Stimulated activated memory B cell treated with anti-CD40 and anti-IgM and Interleukin-4, amounts not matched to agents 10 μg/mL and 1 μg/mL and 100 μg/mL, for 72 hours (primary cell): Measurements from ENCODE around the gene SLC25A12.

Source experiments
- ATAC-seq: fragments of 150-1000 bp; cut with Tn5 transposase; 2 replicates; pipeline ENCODE4 v1.10.0; 2021
- H3K27ac Mint-ChIP-seq: one replicate; pipeline ENCODE4 v1.8.0; 2022; ENCODE audit warnings: mild to moderate bottlenecking, mixed read lengths
- H3K27me3 Mint-ChIP-seq: one replicate; pipeline ENCODE4 v1.8.0; 2022; ENCODE audit warnings: mixed read lengths
- H3K36me3 Mint-ChIP-seq: one replicate; pipeline ENCODE4 v1.8.0; 2022; ENCODE audit warnings: mixed read lengths
- H3K4me1 Mint-ChIP-seq: one replicate; pipeline ENCODE4 v1.8.0; 2022; ENCODE audit warnings: mixed read lengths
- H3K4me3 Mint-ChIP-seq: one replicate; pipeline ENCODE4 v1.8.0; 2022; ENCODE audit warnings: mild to moderate bottlenecking, moderate library complexity, mixed read lengths
- H3K9me3 Mint-ChIP-seq: one replicate; pipeline ENCODE4 v1.8.0; 2022; ENCODE audit warnings: mixed read lengths

The SLC25A12 gene

GRCh38 chr2:171893824-171894611 lies at the start of gene SLC25A12:
SLC25A12 (minus strand) TSS chr2:171894244; CDS start chr2:171894214, 30 bp downstream.
- peak within 1 kb of the TSS; percentile 87 for H3K27ac Mint-ChIP-seq
- H3K4me1 Mint-ChIP-seq: peaks cover 33% of the 10 kb centered on the region

GRCh38 chr2:171941316-171941699 lies 47.3 kb upstream of the SLC25A12 start:
- H3K27ac Mint-ChIP-seq: no peak overlapping the region
- no peak for ATAC-seq
- no peaks in the 10 kb centered on the region for H3K9me3 Mint-ChIP-seq

More at GRCh38 chr2:171893824-171894611, at the start of gene SLC25A12:
- H3K27me3 Mint-ChIP-seq: no peaks in the 10 kb centered on the region
- H3K9me3 Mint-ChIP-seq: no peaks in the 10 kb centered on the region
- ATAC-seq: peak; percentile 98
- H3K4me3 Mint-ChIP-seq: peak within 1 kb of the TSS; percentile 93
- H3K36me3 Mint-ChIP-seq: peaks cover 28% of the 10 kb centered on the region

GRCh38 chr2:171939743-171940071 lies 45.7 kb upstream of the SLC25A12 start:
- no peak for ATAC-seq
- H3K9me3 Mint-ChIP-seq: no peaks in the 10 kb centered on the region
- peaks cover 45% of the 10 kb centered on the region for H3K36me3 Mint-ChIP-seq
- no peaks in the 10 kb centered on the region for H3K27me3 Mint-ChIP-seq
- no peak overlapping the region for H3K4me3 Mint-ChIP-seq
- H3K27ac Mint-ChIP-seq: no peak overlapping the region
- H3K4me1 Mint-ChIP-seq: peaks cover 24% of the 10 kb centered on the region

More at GRCh38 chr2:171941316-171941699, 47.3 kb upstream of the SLC25A12 start:
- Mint-ChIP-seq H3K4me1 (peaks cover 14% of the 10 kb centered on the region), H3K27me3 (no peaks in the 10 kb centered on the region), H3K4me3 (no peak overlapping the region), H3K36me3 (peaks cover 36% of the 10 kb centered on the region)

- no peak for ATAC-seq
- Mint-ChIP-seq H3K27me3 (no peaks in the 10 kb centered on the region), H3K9me3 (no peaks in the 10 kb centered on the region), H3K36me3 (peaks cover 49% of the 10 kb centered on the region), H3K27ac (no peak overlapping the region), H3K4me1 (peaks cover 27% of the 10 kb centered on the region), H3K4me3 (no peak overlapping the region)
Observed at GRCh38 chr2:171939058-171939742, 45.2 kb upstream of the SLC25A12 start.

- Mint-ChIP-seq H3K4me1 (peaks cover 26% of the 10 kb centered on the region), H3K27ac (no peak overlapping the region), H3K36me3 (peaks cover 55% of the 10 kb centered on the region), H3K9me3 (no peaks in the 10 kb centered on the region), H3K27me3 (no peaks in the 10 kb centered on the region), H3K4me3 (no peak overlapping the region)
- no peak for ATAC-seq
Observed at GRCh38 chr2:171930385-171930784, 36.3 kb upstream of the SLC25A12 start.

- no peak for ATAC-seq
- H3K36me3 Mint-ChIP-seq: peaks cover 27% of the 10 kb centered on the region
- peaks cover 34% of the 10 kb centered on the region for H3K4me1 Mint-ChIP-seq
- H3K27ac Mint-ChIP-seq: peak overlapping the region; percentile 87
- no peaks in the 10 kb centered on the region for H3K9me3 Mint-ChIP-seq
- peak overlapping the region; percentile 50 for H3K4me3 Mint-ChIP-seq
- H3K27me3 Mint-ChIP-seq: no peaks in the 10 kb centered on the region
Observed at GRCh38 chr2:171924170-171924942, 30.3 kb upstream of the SLC25A12 start.

GRCh38 chr2:171923206-171923605 lies 29.2 kb upstream of the SLC25A12 start:
- ATAC-seq: no peak
- Mint-ChIP-seq H3K27ac (peak overlapping the region; percentile 87), H3K36me3 (peaks cover 20% of the 10 kb centered on the region), H3K4me1 (peaks cover 23% of the 10 kb centered on the region), H3K27me3 (no peaks in the 10 kb centered on the region), H3K4me3 (peak overlapping the region; percentile 94), H3K9me3 (no peaks in the 10 kb centered on the region)

GRCh38 chr2:171922230-171923022 lies 28.4 kb upstream of the SLC25A12 start, which contains the start of gene HAT1:
HAT1 (plus strand) TSS chr2:171922461; CDS start chr2:171922501, 40 bp downstream.
- peak within 1 kb of the TSS; percentile 87 for H3K27ac Mint-ChIP-seq
- H3K4me1 Mint-ChIP-seq: peaks cover 23% of the 10 kb centered on the region
- H3K27me3 Mint-ChIP-seq: no peaks in the 10 kb centered on the region
- peaks cover 20% of the 10 kb centered on the region for H3K36me3 Mint-ChIP-seq
- H3K4me3 Mint-ChIP-seq: peak within 1 kb of the TSS; percentile 94
- ATAC-seq: peak; percentile 99
- H3K9me3 Mint-ChIP-seq: no peaks in the 10 kb centered on the region

GRCh38 chr2:171921970-171922229 lies 27.9 kb upstream of the SLC25A12 start:
- no peaks in the 10 kb centered on the region for H3K9me3 Mint-ChIP-seq
- peaks cover 23% of the 10 kb centered on the region for H3K4me1 Mint-ChIP-seq
- no peaks in the 10 kb centered on the region for H3K27me3 Mint-ChIP-seq
- H3K36me3 Mint-ChIP-seq: peaks cover 15% of the 10 kb centered on the region
- no peak for ATAC-seq
- H3K4me3 Mint-ChIP-seq: peak overlapping the region; percentile 94
- peak overlapping the region; percentile 87 for H3K27ac Mint-ChIP-seq

GRCh38 chr2:171919453-171919852 lies 25.4 kb upstream of the SLC25A12 start:
- Mint-ChIP-seq H3K4me1 (peaks cover 18% of the 10 kb centered on the region), H3K36me3 (peaks cover 1% of the 10 kb centered on the region), H3K27me3 (no peaks in the 10 kb centered on the region), H3K4me3 (no peak overlapping the region), H3K9me3 (no peaks in the 10 kb centered on the region), H3K27ac (no peak overlapping the region)
- no peak for ATAC-seq

- no peaks in the 10 kb centered on the region for H3K36me3 Mint-ChIP-seq
- no peak overlapping the region for H3K4me3 Mint-ChIP-seq
- H3K27me3 Mint-ChIP-seq: no peaks in the 10 kb centered on the region
- H3K4me1 Mint-ChIP-seq: no peaks in the 10 kb centered on the region
- no peaks in the 10 kb centered on the region for H3K9me3 Mint-ChIP-seq
- ATAC-seq: no peak
- H3K27ac Mint-ChIP-seq: no peak overlapping the region
Observed at GRCh38 chr2:171913517-171913916, 19.5 kb upstream of the SLC25A12 start.

GRCh38 chr2:171910494-171910893 lies 16.4 kb upstream of the SLC25A12 start:
- Mint-ChIP-seq H3K9me3 (no peaks in the 10 kb centered on the region), H3K27me3 (no peaks in the 10 kb centered on the region), H3K4me3 (no peak overlapping the region), H3K4me1 (no peaks in the 10 kb centered on the region), H3K27ac (no peak overlapping the region), H3K36me3 (no peaks in the 10 kb centered on the region)
- no peak for ATAC-seq

GRCh38 chr2:171909266-171909665 lies 15.2 kb upstream of the SLC25A12 start:
- Mint-ChIP-seq H3K27ac (no peak overlapping the region), H3K4me3 (no peak overlapping the region), H3K9me3 (no peaks in the 10 kb centered on the region), H3K36me3 (no peaks in the 10 kb centered on the region), H3K4me1 (no peaks in the 10 kb centered on the region), H3K27me3 (no peaks in the 10 kb centered on the region)
- ATAC-seq: no peak

GRCh38 chr2:171908235-171908634 lies 14.2 kb upstream of the SLC25A12 start:
- Mint-ChIP-seq H3K36me3 (no peaks in the 10 kb centered on the region), H3K27me3 (no peaks in the 10 kb centered on the region), H3K4me3 (no peak overlapping the region), H3K4me1 (peaks cover under 1% of the 10 kb centered on the region), H3K27ac (no peak overlapping the region), H3K9me3 (no peaks in the 10 kb centered on the region)
- no peak for ATAC-seq
